ENCODE measurements around the gene BDP1. TPM values are rescaled to one million over a fixed set of nuclear protein-coding genes. Genes with fewer than 3 reads are reported as not detected.

BDP1 gene
- polyA plus RNA-seq, 1 donor from 2014 or later = 83.7 TPM

DNA sequence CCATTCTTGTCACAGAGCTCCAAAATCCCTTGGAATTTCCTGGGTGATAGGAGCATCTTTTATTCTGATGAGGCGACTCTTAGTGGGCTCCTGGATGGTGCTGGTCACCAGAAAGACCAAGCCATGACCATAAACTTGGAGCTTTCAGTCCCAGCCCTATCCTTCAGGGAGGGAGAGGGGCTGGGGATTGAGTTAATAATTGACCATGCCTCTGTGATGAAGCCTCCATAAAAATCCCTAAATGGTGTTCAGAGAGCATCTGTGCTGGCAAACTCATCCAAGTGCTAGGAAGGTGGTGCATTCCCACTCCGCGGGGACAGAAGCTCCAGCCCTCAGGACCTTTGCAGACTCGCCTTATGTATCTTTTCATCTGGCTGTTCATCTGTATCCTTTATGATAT lies 160.4 kb downstream of the BDP1 start:
- Histone ChIP-seq H3K79me2 (replicated peaks; ENCODE audit: insufficient read depth, low read length) (no peaks in the 10 kb centered on the region), H3K9me2 (ENCODE audit: insufficient read depth, low read length) (no peaks in the 10 kb centered on the region), H4K20me1 (ENCODE audit: insufficient read depth) (no peaks in the 10 kb centered on the region), H3K9ac (ENCODE audit: low read length) (no peak overlapping the region), H3K4me3 (ENCODE audit: low read length) (no peak overlapping the region), H3K36me3 (ENCODE audit: insufficient read depth, low read length) (no peaks in the 10 kb centered on the region), H3K27ac (ENCODE audit: low read length) (no peak overlapping the region), H3F3A (ENCODE audit: insufficient read depth, low read length, poor library complexity, severe bottlenecking) (no peaks in the 10 kb centered on the region), H3K27me3 (ENCODE audit: insufficient read depth, low read depth, low read length) (no peaks in the 10 kb centered on the region), H2AFZ (ENCODE audit: low read depth, low read length) (no peak overlapping the region), H3K9me3 (ENCODE audit: low read length) (no peaks in the 10 kb centered on the region), H3K4me2 (ENCODE audit: low read length) (no peak overlapping the region)
- no peak for TF ChIP-seq MXI1 (conservative IDR thresholded peaks at IDR 0.05; ENCODE audit: poor library complexity, severe bottlenecking)
- TF ChIP-seq, protein P1, sequence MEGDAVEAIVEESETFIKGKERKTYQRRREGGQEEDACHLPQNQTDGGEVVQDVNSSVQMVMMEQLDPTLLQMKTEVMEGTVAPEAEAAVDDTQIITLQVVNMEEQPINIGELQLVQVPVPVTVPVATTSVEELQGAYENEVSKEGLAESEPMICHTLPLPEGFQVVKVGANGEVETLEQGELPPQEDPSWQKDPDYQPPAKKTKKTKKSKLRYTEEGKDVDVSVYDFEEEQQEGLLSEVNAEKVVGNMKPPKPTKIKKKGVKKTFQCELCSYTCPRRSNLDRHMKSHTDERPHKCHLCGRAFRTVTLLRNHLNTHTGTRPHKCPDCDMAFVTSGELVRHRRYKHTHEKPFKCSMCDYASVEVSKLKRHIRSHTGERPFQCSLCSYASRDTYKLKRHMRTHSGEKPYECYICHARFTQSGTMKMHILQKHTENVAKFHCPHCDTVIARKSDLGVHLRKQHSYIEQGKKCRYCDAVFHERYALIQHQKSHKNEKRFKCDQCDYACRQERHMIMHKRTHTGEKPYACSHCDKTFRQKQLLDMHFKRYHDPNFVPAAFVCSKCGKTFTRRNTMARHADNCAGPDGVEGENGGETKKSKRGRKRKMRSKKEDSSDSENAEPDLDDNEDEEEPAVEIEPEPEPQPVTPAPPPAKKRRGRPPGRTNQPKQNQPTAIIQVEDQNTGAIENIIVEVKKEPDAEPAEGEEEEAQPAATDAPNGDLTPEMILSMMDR (IDR thresholded peaks at IDR 0.05; ENCODE audit: poor library complexity, severe bottlenecking) = no peak
- no peak for TF ChIP-seq EP300 (conservative IDR thresholded peaks at IDR 0.05; ENCODE audit: poor library complexity, severe bottlenecking)
- TF ChIP-seq, protein P2, sequence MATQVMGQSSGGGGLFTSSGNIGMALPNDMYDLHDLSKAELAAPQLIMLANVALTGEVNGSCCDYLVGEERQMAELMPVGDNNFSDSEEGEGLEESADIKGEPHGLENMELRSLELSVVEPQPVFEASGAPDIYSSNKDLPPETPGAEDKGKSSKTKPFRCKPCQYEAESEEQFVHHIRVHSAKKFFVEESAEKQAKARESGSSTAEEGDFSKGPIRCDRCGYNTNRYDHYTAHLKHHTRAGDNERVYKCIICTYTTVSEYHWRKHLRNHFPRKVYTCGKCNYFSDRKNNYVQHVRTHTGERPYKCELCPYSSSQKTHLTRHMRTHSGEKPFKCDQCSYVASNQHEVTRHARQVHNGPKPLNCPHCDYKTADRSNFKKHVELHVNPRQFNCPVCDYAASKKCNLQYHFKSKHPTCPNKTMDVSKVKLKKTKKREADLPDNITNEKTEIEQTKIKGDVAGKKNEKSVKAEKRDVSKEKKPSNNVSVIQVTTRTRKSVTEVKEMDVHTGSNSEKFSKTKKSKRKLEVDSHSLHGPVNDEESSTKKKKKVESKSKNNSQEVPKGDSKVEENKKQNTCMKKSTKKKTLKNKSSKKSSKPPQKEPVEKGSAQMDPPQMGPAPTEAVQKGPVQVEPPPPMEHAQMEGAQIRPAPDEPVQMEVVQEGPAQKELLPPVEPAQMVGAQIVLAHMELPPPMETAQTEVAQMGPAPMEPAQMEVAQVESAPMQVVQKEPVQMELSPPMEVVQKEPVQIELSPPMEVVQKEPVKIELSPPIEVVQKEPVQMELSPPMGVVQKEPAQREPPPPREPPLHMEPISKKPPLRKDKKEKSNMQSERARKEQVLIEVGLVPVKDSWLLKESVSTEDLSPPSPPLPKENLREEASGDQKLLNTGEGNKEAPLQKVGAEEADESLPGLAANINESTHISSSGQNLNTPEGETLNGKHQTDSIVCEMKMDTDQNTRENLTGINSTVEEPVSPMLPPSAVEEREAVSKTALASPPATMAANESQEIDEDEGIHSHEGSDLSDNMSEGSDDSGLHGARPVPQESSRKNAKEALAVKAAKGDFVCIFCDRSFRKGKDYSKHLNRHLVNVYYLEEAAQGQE (IDR thresholded peaks at IDR 0.05; ENCODE audit: borderline replicate concordance) = no peak
- no peak for TF ChIP-seq SMC3 (conservative IDR thresholded peaks at IDR 0.05; ENCODE audit: poor library complexity)
- TF ChIP-seq TAF1 (IDR thresholded peaks at IDR 0.05; ENCODE audit: low read depth) = no peak
- no peak for TF ChIP-seq EZH2 (IDR thresholded peaks at IDR 0.05; ENCODE audit: borderline replicate concordance, insufficient read depth, low read length, poor library complexity, severe bottlenecking)
- TF ChIP-seq RAD21 (conservative IDR thresholded peaks at IDR 0.05) = no peak
- no peak for TF ChIP-seq POLR2AphosphoS5 (IDR thresholded peaks at IDR 0.05)

Small RNAs within 50 kb of the gene (small RNA-seq; reads per million reads assigned to genes)
- 0 reads per million in 3 experiments for gene HMGN1P12

Other genes starting within 250 kb of the BDP1 start
- 8.3 and 8.8 TPM in 2 replicates for gene MCCC2, start 131.7 kb downstream of the BDP1 start, polyA plus RNA-seq